HepG2 (cell line): ENCODE results near the gene AIF1. TPM values are rescaled to one million over a fixed set of nuclear protein-coding genes. Genes with fewer than 3 reads are reported as not detected.
A peak's percentile ranks its signal among the peaks of the same experiment; 100 is the strongest.

ENCODE experiments used
- BCL6 ChIP-seq: IDR thresholded peaks from 2 replicates; pipeline ENCODE4 v1.6.1; 2016; ENCODE audit warnings: missing genetic modification reagents, missing compliant biosample characterization
- CCDC6 ChIP-seq: sonication (generic); formaldehyde crosslinking; IDR thresholded peaks from 2 replicates; pipeline ENCODE4 v1.8.1; 2022; ENCODE audit warnings: mild to moderate bottlenecking, missing genetic modification reagents, moderate library complexity
- HDAC6 ChIP-seq: fragments of 200-600 bp; sonication (generic); IDR thresholded peaks from 2 replicates; pipeline ENCODE4 v1.7.0; 2017; ENCODE audit warnings: mild to moderate bottlenecking, antibody characterized with exemption, low read length, low read depth
- IRF1 ChIP-seq: sonication (generic); formaldehyde crosslinking; IDR thresholded peaks from 2 replicates; pipeline ENCODE4 v1.4.0; 2020; ENCODE audit warnings: low read depth, mild to moderate bottlenecking, missing genetic modification reagents
- JUN ChIP-seq: sonication (generic); formaldehyde crosslinking; IDR thresholded peaks from 2 replicates; pipeline ENCODE4 v1.4.0; 2020; ENCODE audit warnings: mild to moderate bottlenecking, missing genetic modification reagents
- KLF16 ChIP-seq, 2 experiments: sonication (generic) in 1 of 2; formaldehyde crosslinking in 1 of 2; IDR thresholded peaks; 2 replicates each; pipeline versions ENCODE4 v1.6.1 to v1.8.0; 2016 to 2023; ENCODE audit warnings: missing genetic modification reagents in 2 of 2, missing compliant biosample characterization in 1 of 2
- MAFF ChIP-seq: IDR thresholded peaks from 2 replicates; pipeline ENCODE4 v1.6.1; 2011; ENCODE audit warnings: low read depth, low read length, improper control_type of control experiment
- MEF2D ChIP-seq: sonication (generic); formaldehyde crosslinking; IDR thresholded peaks from 2 replicates; pipeline ENCODE4 v1.5.1; 2020; ENCODE audit warnings: mild to moderate bottlenecking, missing genetic modification reagents
- PAF1 ChIP-seq: IDR thresholded peaks from 2 replicates; pipeline ENCODE4 v1.6.1; 2016; ENCODE audit warnings: missing genetic modification reagents, missing compliant biosample characterization
- RNF2 ChIP-seq: fragments of 450-650 bp; conservative IDR thresholded peaks from 2 replicates; pipeline ENCODE4 v1.6.1; 2016; ENCODE audit warnings: low read depth
- SIX4 ChIP-seq: sonication (generic); formaldehyde crosslinking; IDR thresholded peaks from 2 replicates; pipeline ENCODE4 v1.4.0; 2020; ENCODE audit warnings: missing genetic modification reagents
- SNAPC2 ChIP-seq: sonication (generic); formaldehyde crosslinking; IDR thresholded peaks from 2 replicates; pipeline ENCODE4 v1.8.1; 2022; ENCODE audit warnings: mild to moderate bottlenecking, missing genetic modification reagents
- SOX5 ChIP-seq: IDR thresholded peaks from 2 replicates; pipeline ENCODE4 v1.6.1; 2016; ENCODE audit warnings: borderline replicate concordance
- XBP1 ChIP-seq: sonication (generic); formaldehyde crosslinking; IDR thresholded peaks from 2 replicates; pipeline ENCODE4 v1.5.0; 2020; ENCODE audit warnings: missing genetic modification reagents
- ZKSCAN1 ChIP-seq: fragments of 150-350 bp; IDR thresholded peaks from 2 replicates; pipeline ENCODE4 v1.6.1; 2014; ENCODE audit warnings: low read length
- ZNF121 ChIP-seq: sonication (generic); formaldehyde crosslinking; IDR thresholded peaks from 2 replicates; pipeline ENCODE4 v1.5.0; 2020; ENCODE audit warnings: mild to moderate bottlenecking, missing genetic modification reagents
- ZNF20 ChIP-seq: sonication (generic); formaldehyde crosslinking; IDR thresholded peaks from 2 replicates; pipeline ENCODE4 v1.4.0; 2020; ENCODE audit warnings: mild to moderate bottlenecking, moderate library complexity, missing genetic modification reagents
- ZNF225 ChIP-seq: sonication (generic); formaldehyde crosslinking; IDR thresholded peaks from 2 replicates; pipeline ENCODE4 v1.4.0; 2020; ENCODE audit warnings: mild to moderate bottlenecking, missing genetic modification reagents
- ZNF264 ChIP-seq: sonication (generic); formaldehyde crosslinking; IDR thresholded peaks from 2 replicates; pipeline ENCODE4 v1.4.0; 2020; ENCODE audit warnings: missing genetic modification reagents
- ZNF496 ChIP-seq: sonication (generic); formaldehyde crosslinking; IDR thresholded peaks from 2 replicates; pipeline ENCODE4 v1.8.1; 2023; ENCODE audit warnings: mild to moderate bottlenecking, moderate library complexity, missing genetic modification reagents; ENCODE audit not compliant: insufficient replicate concordance
- ZNF781 ChIP-seq: sonication (generic); formaldehyde crosslinking; IDR thresholded peaks from 2 replicates; pipeline ENCODE4 v1.5.1; 2020; ENCODE audit warnings: borderline replicate concordance, mild to moderate bottlenecking, missing genetic modification reagents; ENCODE audit errors: not compliant biosample characterization
- ZNF790 ChIP-seq: sonication (generic); formaldehyde crosslinking; IDR thresholded peaks from 2 replicates; pipeline ENCODE4 v1.8.0; 2022; ENCODE audit warnings: missing genetic modification reagents, mild to moderate bottlenecking, borderline replicate concordance
- polyA plus RNA-seq, 8 experiments: library from polyadenylated mRNA; depleted of rRNA in 3 of 8; stranded (reverse) in 7 of 8; unstranded in 1 of 8; fragments of >200 nt; fragmentation: Illumina TruSeq in 4 of 8; extraction: Trizol in 4 of 8; gene quantifications; 2 replicates each; pipeline versions ENCODE4 v1.2.1 to v1.2.3, GENCODE V29; 2011 to 2016; ENCODE audit warnings: low read depth in 4 of 8, missing spikeins in 1 of 8, mixed read lengths in 1 of 8; ENCODE audit not compliant: insufficient read depth in 1 of 8
- total RNA-seq, 5 experiments: library from RNA; depleted of rRNA; stranded (reverse); fragments of >200 nt; fragmentation: Illumina TruSeq; extraction: Trizol; gene quantifications; 2 replicates each; pipeline ENCODE4 v1.2.3, GENCODE V29; 2016; ENCODE audit warnings: low read depth in 1 of 5
- TF ChIP-seq, protein P1 (sequence below): IDR thresholded peaks from 2 replicates; pipeline ENCODE4 v1.6.1; 2016; ENCODE audit warnings: missing biosample characterization, missing genetic modification reagents, low read depth
- TF ChIP-seq, protein P2 (sequence below): sonication (generic); formaldehyde crosslinking; IDR thresholded peaks from 2 replicates; pipeline ENCODE4 v1.4.0; 2020; ENCODE audit warnings: mild to moderate bottlenecking, missing genetic modification reagents
- TF ChIP-seq, protein P3 (sequence below): fragments of 450-650 bp; IDR thresholded peaks from 2 replicates; pipeline ENCODE4 v1.6.1; 2017
- TF ChIP-seq, protein P4 (sequence below): sonication (generic); formaldehyde crosslinking; IDR thresholded peaks from 2 replicates; pipeline ENCODE4 v1.8.0; 2023; ENCODE audit warnings: mild to moderate bottlenecking, missing genetic modification reagents

The AIF1 gene
- total and polyA plus RNA-seq, 2 of the 13 experiments (the other 11 are each of a cell fraction or from before 2014, with no cell fraction given), result 1.5 TPM; not detected in 1

DNA sequence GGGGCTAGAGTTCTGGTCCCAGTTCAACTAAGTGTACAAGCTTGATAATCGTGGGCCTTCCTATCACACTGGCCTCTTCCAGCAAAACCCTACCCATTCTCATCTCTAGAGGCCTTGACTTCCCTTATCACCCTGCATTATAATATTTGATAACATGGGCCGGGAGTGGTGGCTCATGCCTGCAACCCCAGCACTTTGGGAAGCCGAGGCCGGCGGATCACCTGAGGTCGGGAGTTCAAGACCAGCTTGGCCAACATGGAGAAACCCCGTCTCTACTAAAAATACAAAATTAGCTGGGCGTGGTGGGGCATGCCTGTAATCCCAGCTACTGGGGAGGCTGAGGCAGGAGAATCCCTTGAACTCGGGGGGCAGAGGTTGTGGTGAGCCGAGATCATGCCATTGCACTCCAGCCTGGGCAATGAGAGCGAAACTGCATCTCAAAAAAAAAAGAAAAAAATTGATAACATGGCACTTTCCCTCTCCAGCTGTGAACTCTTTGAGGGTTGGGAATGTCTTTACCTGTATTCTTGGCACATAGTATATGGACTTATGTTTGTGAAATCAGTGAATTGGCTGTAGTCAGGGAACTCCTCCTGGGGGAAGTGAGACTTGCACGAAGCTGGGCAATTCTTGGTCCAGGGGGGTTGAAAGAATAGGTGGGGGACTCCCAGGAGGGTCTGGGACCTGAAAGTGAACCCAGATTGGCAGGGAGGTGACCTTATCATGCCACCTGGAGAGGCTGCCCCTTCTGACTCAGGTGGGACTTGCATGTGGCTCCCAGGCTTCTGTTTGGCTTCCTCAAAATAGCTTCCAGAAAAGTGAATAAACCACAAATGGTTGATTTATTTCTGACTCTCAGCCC is 46.5 kb downstream of the AIF1 start (continued):
- no peak for TF ChIP-seq ZNF496 (CRISPR knock-in tag)
- TF ChIP-seq SNAPC2, result no peak
- TF ChIP-seq IRF1, result no peak
- TF ChIP-seq ZNF121 (CRISPR knock-in tag), result no peak
- peak; percentile 83 for TF ChIP-seq PAF1
- no peak for TF ChIP-seq ZNF264 (CRISPR knock-in tag)
- TF ChIP-seq, protein P1, sequence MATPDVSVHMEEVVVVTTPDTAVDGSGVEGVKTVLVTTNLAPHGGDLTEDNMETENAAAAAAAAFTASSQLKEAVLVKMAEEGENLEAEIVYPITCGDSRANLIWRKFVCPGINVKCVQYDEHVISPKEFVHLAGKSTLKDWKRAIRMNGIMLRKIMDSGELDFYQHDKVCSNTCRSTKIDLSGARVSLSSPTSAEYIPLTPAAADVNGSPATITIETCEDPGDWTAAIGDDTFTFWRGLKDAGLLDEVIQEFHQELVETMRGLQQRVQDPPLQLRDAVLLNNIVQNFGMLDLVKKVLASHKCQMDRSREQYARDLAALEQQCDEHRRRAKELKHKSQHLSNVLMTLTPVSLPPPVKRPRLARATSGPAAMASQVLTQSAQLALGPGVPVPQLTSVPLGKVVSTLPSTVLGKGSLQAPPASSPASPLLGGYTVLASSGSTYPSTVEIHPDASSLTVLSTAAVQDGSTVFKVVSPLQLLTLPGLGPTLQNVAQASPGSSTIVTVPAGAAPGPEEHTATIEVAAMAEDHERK (CRISPR knock-in tag), result no peak
- TF ChIP-seq RNF2, result no peak
- no peak for TF ChIP-seq SOX5 (CRISPR knock-in tag)
- TF ChIP-seq ZNF790 (CRISPR knock-in tag), result no peak
- no peak for TF ChIP-seq ZNF20 (CRISPR knock-in tag)
- TF ChIP-seq BCL6 (CRISPR knock-in tag), result no peak
- no peak for TF ChIP-seq SIX4 (CRISPR knock-in tag)
- TF ChIP-seq ZNF225 (CRISPR knock-in tag), result no peak
- TF ChIP-seq, protein P2, sequence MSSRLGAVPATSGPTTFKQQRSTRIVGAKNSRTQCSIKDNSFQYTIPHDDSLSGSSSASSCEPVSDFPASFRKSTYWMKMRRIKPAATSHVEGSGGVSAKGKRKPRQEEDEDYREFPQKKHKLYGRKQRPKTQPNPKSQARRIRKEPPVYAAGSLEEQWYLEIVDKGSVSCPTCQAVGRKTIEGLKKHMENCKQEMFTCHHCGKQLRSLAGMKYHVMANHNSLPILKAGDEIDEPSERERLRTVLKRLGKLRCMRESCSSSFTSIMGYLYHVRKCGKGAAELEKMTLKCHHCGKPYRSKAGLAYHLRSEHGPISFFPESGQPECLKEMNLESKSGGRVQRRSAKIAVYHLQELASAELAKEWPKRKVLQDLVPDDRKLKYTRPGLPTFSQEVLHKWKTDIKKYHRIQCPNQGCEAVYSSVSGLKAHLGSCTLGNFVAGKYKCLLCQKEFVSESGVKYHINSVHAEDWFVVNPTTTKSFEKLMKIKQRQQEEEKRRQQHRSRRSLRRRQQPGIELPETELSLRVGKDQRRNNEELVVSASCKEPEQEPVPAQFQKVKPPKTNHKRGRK (CRISPR knock-in tag), result no peak
- TF ChIP-seq ZNF781 (CRISPR knock-in tag), result peak; percentile 8
- TF ChIP-seq ZKSCAN1, result no peak
- TF ChIP-seq, protein P3, sequence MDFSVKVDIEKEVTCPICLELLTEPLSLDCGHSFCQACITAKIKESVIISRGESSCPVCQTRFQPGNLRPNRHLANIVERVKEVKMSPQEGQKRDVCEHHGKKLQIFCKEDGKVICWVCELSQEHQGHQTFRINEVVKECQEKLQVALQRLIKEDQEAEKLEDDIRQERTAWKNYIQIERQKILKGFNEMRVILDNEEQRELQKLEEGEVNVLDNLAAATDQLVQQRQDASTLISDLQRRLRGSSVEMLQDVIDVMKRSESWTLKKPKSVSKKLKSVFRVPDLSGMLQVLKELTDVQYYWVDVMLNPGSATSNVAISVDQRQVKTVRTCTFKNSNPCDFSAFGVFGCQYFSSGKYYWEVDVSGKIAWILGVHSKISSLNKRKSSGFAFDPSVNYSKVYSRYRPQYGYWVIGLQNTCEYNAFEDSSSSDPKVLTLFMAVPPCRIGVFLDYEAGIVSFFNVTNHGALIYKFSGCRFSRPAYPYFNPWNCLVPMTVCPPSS, result no peak
- no peak for TF ChIP-seq CCDC6 (CRISPR knock-in tag)
- no peak for TF ChIP-seq HDAC6
- no peak for TF ChIP-seq KLF16 (CRISPR knock-in tag; IDR thresholded peaks at IDR 0.05)
- TF ChIP-seq MAFF, result no peak
- no peak for TF ChIP-seq XBP1
- TF ChIP-seq JUN (CRISPR knock-in tag), result no peak
- TF ChIP-seq, protein P4, sequence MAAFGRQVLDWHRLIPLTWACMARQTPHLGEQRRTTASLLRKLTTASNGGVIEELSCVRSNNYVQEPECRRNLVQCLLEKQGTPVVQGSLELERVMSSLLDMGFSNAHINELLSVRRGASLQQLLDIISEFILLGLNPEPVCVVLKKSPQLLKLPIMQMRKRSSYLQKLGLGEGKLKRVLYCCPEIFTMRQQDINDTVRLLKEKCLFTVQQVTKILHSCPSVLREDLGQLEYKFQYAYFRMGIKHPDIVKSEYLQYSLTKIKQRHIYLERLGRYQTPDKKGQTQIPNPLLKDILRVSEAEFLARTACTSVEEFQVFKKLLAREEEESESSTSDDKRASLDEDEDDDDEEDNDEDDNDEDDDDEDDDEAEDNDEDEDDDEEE (CRISPR knock-in tag), result no peak
- no peak for TF ChIP-seq MEF2D
